CD14-positive monocyte (primary cell): Measurements from ENCODE around the gene SNAPC4. TPM values are rescaled to one million over a fixed set of nuclear protein-coding genes. Genes with fewer than 3 reads are reported as not detected.

Experiments used
- DNase-seq, 3 donors: peaks; one replicate each; pipeline ENCODE4 v3.0.0-alpha.2; 2011 to 2022
- H2AFZ ChIP-seq: 2 replicates; pipeline ENCODE4 v1.6.0; 2012; ENCODE audit warnings: mild to moderate bottlenecking, low read depth, low read length, inconsistent platforms; ENCODE audit not compliant: insufficient read depth, poor library complexity, severe bottlenecking
- H3K27ac ChIP-seq, 2 donors: 1 replicate in 1 of 2; 2 replicates in 1 of 2; pipeline ENCODE4 v1.5.1; 2012 to 2013; ENCODE audit warnings: low read length in 2 of 2, control low read depth in 1 of 2, inconsistent platforms in 1 of 2, low read depth in 1 of 2, mild to moderate bottlenecking in 1 of 2
- H3K27me3 ChIP-seq, 2 donors: one replicate each; pipeline versions ENCODE4 v1.6.0 to v1.6.1; 2011 to 2013; ENCODE audit warnings: low read length in 2 of 2; ENCODE audit not compliant: control insufficient read depth in 2 of 2, insufficient read depth in 2 of 2
- H3K36me3 ChIP-seq, 2 donors: replicated peaks in 1 of 2; 1 replicate in 1 of 2; 2 replicates in 1 of 2; pipeline versions ENCODE4 v1.5.1 to v1.6.1; 2012 to 2013; ENCODE audit warnings: low read length in 2 of 2, control low read depth in 1 of 2, inconsistent platforms in 1 of 2, mild to moderate bottlenecking in 1 of 2; ENCODE audit not compliant: insufficient read depth in 2 of 2, control insufficient read depth in 1 of 2
- H3K4me1 ChIP-seq, 2 donors: 1 replicate in 1 of 2; 2 replicates in 1 of 2; pipeline versions ENCODE4 v1.5.1 to v1.6.1; 2012 to 2013; ENCODE audit warnings: low read length in 2 of 2, control low read depth in 1 of 2, inconsistent platforms in 1 of 2, mild to moderate bottlenecking in 1 of 2, moderate library complexity in 1 of 2; ENCODE audit not compliant: insufficient read depth in 2 of 2, control insufficient read depth in 1 of 2
- H3K4me2 ChIP-seq: replicated peaks from 2 replicates; pipeline ENCODE3; 2012; ENCODE audit warnings: low read length, moderate library complexity, mild to moderate bottlenecking; ENCODE audit not compliant: poor library complexity, severe bottlenecking; ENCODE audit errors: extremely low read depth
- H3K4me3 ChIP-seq, 3 experiments: fragments of 200-600 bp in 1 of 3; sonication (generic) in 1 of 3; replicated peaks in 1 of 3; 1 replicate in 2 of 3; 2 replicates in 1 of 3; pipeline ENCODE4 v1.5.1; 2011 to 2013; ENCODE audit warnings: low read length in 3 of 3, mild to moderate bottlenecking in 3 of 3, control low read depth in 2 of 3, low read depth in 2 of 3, inconsistent platforms in 1 of 3, moderate library complexity in 1 of 3
- H3K79me2 ChIP-seq: 2 replicates; pipeline ENCODE4 v1.6.0; 2012; ENCODE audit warnings: mild to moderate bottlenecking, control low read depth, inconsistent platforms, low read length, moderate library complexity; ENCODE audit not compliant: insufficient read depth
- H3K9ac ChIP-seq: 2 replicates; pipeline ENCODE4 v1.6.0; 2017; ENCODE audit warnings: low read length, mild to moderate bottlenecking; ENCODE audit not compliant: insufficient read depth, poor library complexity, severe bottlenecking
- H3K9me3 ChIP-seq, 2 donors: replicated peaks in 1 of 2; 1 replicate in 1 of 2; 2 replicates in 1 of 2; pipeline versions ENCODE4 v1.5.1 to v1.6.1; 2012 to 2013; ENCODE audit warnings: low read length in 2 of 2, control low read depth in 1 of 2; ENCODE audit not compliant: control insufficient read depth in 1 of 2, insufficient read depth in 1 of 2
- H4K20me1 ChIP-seq: 2 replicates; pipeline ENCODE4 v1.6.0; 2012; ENCODE audit warnings: mild to moderate bottlenecking, low read length, control low read depth, moderate library complexity; ENCODE audit not compliant: insufficient read depth
- H3K27ac Mint-ChIP-seq, 7 donors: one replicate each; pipeline ENCODE4 v1.8.0; 2020; ENCODE audit warnings: mild to moderate bottlenecking in 7 of 7, mixed read lengths in 7 of 7, moderate library complexity in 6 of 7, inconsistent platforms in 2 of 7
- H3K27me3 Mint-ChIP-seq, 3 donors: one replicate each; pipeline ENCODE4 v1.8.0; 2021 to 2022; ENCODE audit warnings: low read depth in 3 of 3, mild to moderate bottlenecking in 3 of 3, mixed read lengths in 3 of 3, moderate library complexity in 3 of 3, inconsistent platforms in 1 of 3
- H3K36me3 Mint-ChIP-seq, 2 donors: one replicate each; pipeline ENCODE4 v1.8.0; 2020; ENCODE audit warnings: mixed read lengths in 2 of 2, inconsistent platforms in 1 of 2, mild to moderate bottlenecking in 1 of 2
- H3K4me1 Mint-ChIP-seq: one replicate; pipeline ENCODE4 v1.8.0; 2020; ENCODE audit warnings: mild to moderate bottlenecking, mixed read lengths
- H3K4me3 Mint-ChIP-seq, 2 donors: one replicate each; pipeline ENCODE4 v1.8.0; 2020; ENCODE audit warnings: mild to moderate bottlenecking in 2 of 2, mixed read lengths in 2 of 2, moderate library complexity in 1 of 2
- H3K9me3 Mint-ChIP-seq, 7 donors: one replicate each; pipeline ENCODE4 v1.8.0; 2020 to 2022; ENCODE audit warnings: mixed read lengths in 7 of 7, mild to moderate bottlenecking in 6 of 7, moderate library complexity in 6 of 7, inconsistent platforms in 2 of 7
- WGBS: methylation state at CpG from one replicate; pipeline ENCODE4 v1.1.5; 2013; ENCODE audit warnings: missing lambda C conversion rate; ENCODE audit not compliant: insufficient coverage; 5-methylcytosine and 5-hydroxymethylcytosine counted together
- intact Hi-C, 2 donors: fragments of 100-400 bp; cut with micrococcal nuclease; formaldehyde crosslinking; loops; one replicate each; pipeline versions ENCODE4 v1.15.0 to v1.15.1; 2023
- polyA plus RNA-seq, 3 donors: library from polyadenylated mRNA; depleted of rRNA in 1 of 3; unstranded in 2 of 3; stranded (reverse) in 1 of 3; fragments of 300-500 nt in 2 of 3; fragments of >200 nt in 1 of 3; fragmentation: Illumina TruSeq in 2 of 3; gene quantifications; 1 replicate in 2 of 3; 2 replicates in 1 of 3; pipeline ENCODE4 v1.2.3, GENCODE V29; 2012 to 2021
- TF ChIP-seq, protein P1 (sequence below): fragments of 200-600 bp; IDR thresholded peaks from one replicate; pipeline ENCODE4 v1.8.0; 2022; ENCODE audit warnings: antibody characterized with exemption, mild to moderate bottlenecking

SNAPC4 gene
- polyA plus RNA-seq, 3 donors = 0.59 to 6.7 (median 1.2) TPM

DNA sequence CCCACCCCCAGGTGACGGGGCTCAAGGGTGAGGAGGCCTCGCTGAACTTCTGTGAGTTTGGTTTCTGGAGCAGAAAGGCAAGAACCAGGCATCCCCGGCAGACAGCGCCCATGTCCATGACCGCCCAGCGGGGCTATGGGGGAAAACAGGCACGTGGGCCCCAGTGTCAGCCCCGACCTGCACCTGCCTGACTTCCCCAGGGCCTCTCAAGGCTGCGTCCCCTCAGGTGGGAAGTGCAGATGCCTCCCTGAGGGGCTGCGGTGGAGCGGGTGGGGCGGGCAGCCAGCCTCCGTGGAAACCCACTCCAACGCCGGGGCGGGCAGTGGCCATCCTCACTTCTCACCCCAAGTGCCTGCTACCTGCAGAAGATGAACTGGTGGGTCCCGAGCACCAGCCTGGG lies 19.6 kb downstream of the SNAPC4 start:
- H4K20me1 ChIP-seq = no peaks in the 10 kb centered on the region
- H3K9ac ChIP-seq = no peak overlapping the region
- intact Hi-C loops = no loop called here
- peaks cover 12% of the 10 kb centered on the region for H3K4me1 Mint-ChIP-seq
- no peaks in the 10 kb centered on the region for H3K79me2 ChIP-seq
- H3K4me1 ChIP-seq = peaks cover 16 to 18% of the 10 kb centered on the region in 2 donors
- H3K4me3 Mint-ChIP-seq = no peak overlapping the region
- H3K27ac ChIP-seq = no peak overlapping the region
- WGBS = 99% methylated on average over 15 of the region's 17 CpGs
- H3K9me3 Mint-ChIP-seq = no peaks in the 10 kb centered on the region
- H3K4me2 ChIP-seq = no peak overlapping the region
- no peak overlapping the region for H2AFZ ChIP-seq
- TF ChIP-seq, protein P1, sequence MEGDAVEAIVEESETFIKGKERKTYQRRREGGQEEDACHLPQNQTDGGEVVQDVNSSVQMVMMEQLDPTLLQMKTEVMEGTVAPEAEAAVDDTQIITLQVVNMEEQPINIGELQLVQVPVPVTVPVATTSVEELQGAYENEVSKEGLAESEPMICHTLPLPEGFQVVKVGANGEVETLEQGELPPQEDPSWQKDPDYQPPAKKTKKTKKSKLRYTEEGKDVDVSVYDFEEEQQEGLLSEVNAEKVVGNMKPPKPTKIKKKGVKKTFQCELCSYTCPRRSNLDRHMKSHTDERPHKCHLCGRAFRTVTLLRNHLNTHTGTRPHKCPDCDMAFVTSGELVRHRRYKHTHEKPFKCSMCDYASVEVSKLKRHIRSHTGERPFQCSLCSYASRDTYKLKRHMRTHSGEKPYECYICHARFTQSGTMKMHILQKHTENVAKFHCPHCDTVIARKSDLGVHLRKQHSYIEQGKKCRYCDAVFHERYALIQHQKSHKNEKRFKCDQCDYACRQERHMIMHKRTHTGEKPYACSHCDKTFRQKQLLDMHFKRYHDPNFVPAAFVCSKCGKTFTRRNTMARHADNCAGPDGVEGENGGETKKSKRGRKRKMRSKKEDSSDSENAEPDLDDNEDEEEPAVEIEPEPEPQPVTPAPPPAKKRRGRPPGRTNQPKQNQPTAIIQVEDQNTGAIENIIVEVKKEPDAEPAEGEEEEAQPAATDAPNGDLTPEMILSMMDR = no peak
- H3K36me3 ChIP-seq = peaks cover 56 to 74% of the 10 kb centered on the region in 2 donors
- no peaks in the 10 kb centered on the region for H3K9me3 ChIP-seq
- H3K27ac Mint-ChIP-seq = no peak overlapping the region
- no peak for DNase-seq
- peaks cover 35 to 55% of the 10 kb centered on the region in 2 donors for H3K36me3 Mint-ChIP-seq
- no peak overlapping the region for H3K4me3 ChIP-seq
- H3K27me3 ChIP-seq = no peaks in the 10 kb centered on the region
- H3K27me3 Mint-ChIP-seq = no peaks in the 10 kb centered on the region

GRCh38 chr9:136379891-136380290 lies 20.1 kb downstream of the SNAPC4 start:
- Histone ChIP-seq H3K27me3 (no peaks in the 10 kb centered on the region), H4K20me1 (no peaks in the 10 kb centered on the region), H3K79me2 (no peaks in the 10 kb centered on the region), H3K27ac (no peak overlapping the region), H3K4me3 (no peak overlapping the region), H2AFZ (no peak overlapping the region), H3K9ac (no peak overlapping the region), H3K4me1 (peaks cover 16 to 18% of the 10 kb centered on the region in 2 donors), H3K36me3 (peaks cover 56 to 69% of the 10 kb centered on the region in 2 donors), H3K9me3 (no peaks in the 10 kb centered on the region), H3K4me2 (no peak overlapping the region)
- intact Hi-C loops = no loop called here
- H3K27me3 Mint-ChIP-seq = no peaks in the 10 kb centered on the region
- 90% methylated on average over 11 of the region's 11 CpGs for WGBS
- TF ChIP-seq, protein P1 = no peak
- H3K27ac Mint-ChIP-seq = no peak overlapping the region
- H3K9me3 Mint-ChIP-seq = no peaks in the 10 kb centered on the region
- no peak overlapping the region for H3K4me3 Mint-ChIP-seq
- no peak for DNase-seq
- H3K4me1 Mint-ChIP-seq = peaks cover 12% of the 10 kb centered on the region
- peaks cover 32 to 57% of the 10 kb centered on the region in 2 donors for H3K36me3 Mint-ChIP-seq
